Neuronal stem cell (in vitro differentiated cells): Measurements from ENCODE around the gene HNMT.

Source experiments
- DNase-seq: peaks from one replicate; pipeline ENCODE4 v3.0.0-alpha.2; 2013; ENCODE audit warnings: low spot score
- H2AFZ ChIP-seq: one replicate; pipeline ENCODE4 v1.6.1; 2013; ENCODE audit warnings: mild to moderate bottlenecking, low read length, inconsistent platforms
- H2AK5ac ChIP-seq: 2 replicates; pipeline ENCODE4 v1.6.1; 2013; ENCODE audit warnings: low read depth, mild to moderate bottlenecking, inconsistent platforms, low read length, moderate library complexity, mixed read lengths
- H2BK120ac ChIP-seq: 2 replicates; pipeline ENCODE4 v1.6.1; 2013; ENCODE audit warnings: low read depth, mild to moderate bottlenecking, inconsistent platforms, low read length, moderate library complexity, mixed read lengths
- H2BK12ac ChIP-seq: one replicate; pipeline ENCODE4 v1.6.1; 2013; ENCODE audit warnings: low read length, inconsistent platforms
- H2BK15ac ChIP-seq: 2 replicates; pipeline ENCODE4 v1.6.1; 2013; ENCODE audit warnings: mild to moderate bottlenecking, low read length, inconsistent platforms, mixed read lengths
- H2BK5ac ChIP-seq: one replicate; pipeline ENCODE4 v1.6.1; 2013; ENCODE audit warnings: inconsistent platforms, mild to moderate bottlenecking, low read length, moderate library complexity
- H3K14ac ChIP-seq: one replicate; pipeline ENCODE4 v1.6.1; 2013; ENCODE audit warnings: low read length, inconsistent platforms
- H3K18ac ChIP-seq: 2 replicates; pipeline ENCODE4 v1.6.1; 2013; ENCODE audit warnings: low read length, inconsistent platforms
- H3K23ac ChIP-seq: 2 replicates; pipeline ENCODE4 v1.6.1; 2013; ENCODE audit warnings: low read depth, mild to moderate bottlenecking, mixed read lengths, low read length, inconsistent platforms; ENCODE audit not compliant: poor library complexity
- H3K27ac ChIP-seq: replicated peaks from 3 replicates; pipeline ENCODE4 v1.5.1; 2013; ENCODE audit warnings: low read length, inconsistent platforms
- H3K27me3 ChIP-seq, 3 experiments: 2 replicates each; pipeline ENCODE4 v1.6.1; 2013; ENCODE audit warnings: low read length in 3 of 3, mild to moderate bottlenecking in 2 of 3, inconsistent platforms in 1 of 3, low read depth in 1 of 3, mixed read lengths in 1 of 3, moderate library complexity in 1 of 3; ENCODE audit not compliant: control insufficient read depth in 3 of 3, insufficient read depth in 3 of 3
- H3K36me3 ChIP-seq, 2 donors: replicated peaks in 1 of 2; 2 replicates each; pipeline ENCODE4 v1.6.1; 2013; ENCODE audit warnings: low read length in 2 of 2; ENCODE audit not compliant: control insufficient read depth in 2 of 2, insufficient read depth in 2 of 2
- H3K4ac ChIP-seq: 2 replicates; pipeline ENCODE4 v1.6.1; 2013; ENCODE audit warnings: inconsistent platforms, mild to moderate bottlenecking, low read length, moderate library complexity
- H3K4me1 ChIP-seq, 2 donors: 1 replicate in 1 of 2; 2 replicates in 1 of 2; pipeline ENCODE4 v1.6.1; 2013; ENCODE audit warnings: low read length in 2 of 2, low read depth in 1 of 2; ENCODE audit not compliant: control insufficient read depth in 2 of 2, insufficient read depth in 1 of 2
- H3K4me2 ChIP-seq: one replicate; pipeline ENCODE4 v1.6.1; 2013; ENCODE audit warnings: mild to moderate bottlenecking, low read length, inconsistent platforms; ENCODE audit not compliant: insufficient read depth, poor library complexity, severe bottlenecking
- H3K4me3 ChIP-seq, 2 donors: 2 replicates each; pipeline ENCODE4 v1.5.1; 2013; ENCODE audit warnings: low read length in 2 of 2, mild to moderate bottlenecking in 2 of 2, inconsistent platforms in 1 of 2, moderate library complexity in 1 of 2
- H3K79me1 ChIP-seq: one replicate; pipeline ENCODE4 v1.6.1; 2013; ENCODE audit warnings: low read depth, mild to moderate bottlenecking, inconsistent platforms, low read length, moderate library complexity
- H3K9ac ChIP-seq: one replicate; pipeline ENCODE4 v1.6.1; 2013; ENCODE audit warnings: mild to moderate bottlenecking, low read depth, low read length, inconsistent platforms; ENCODE audit not compliant: poor library complexity
- H3K9me3 ChIP-seq, 2 donors: replicated peaks in 1 of 2; 2 replicates each; pipeline versions ENCODE3 to v1.6.1; 2013; ENCODE audit warnings: low read length in 2 of 2, mild to moderate bottlenecking in 2 of 2, inconsistent platforms in 1 of 2, low read depth in 1 of 2, mixed read lengths in 1 of 2, moderate library complexity in 1 of 2; ENCODE audit not compliant: control insufficient read depth in 2 of 2, insufficient read depth in 1 of 2
- H4K8ac ChIP-seq: one replicate; pipeline ENCODE4 v1.6.1; 2013; ENCODE audit warnings: low read depth, mild to moderate bottlenecking, inconsistent platforms, low read length, moderate library complexity
- H4K91ac ChIP-seq: one replicate; pipeline ENCODE4 v1.6.1; 2013; ENCODE audit warnings: low read length, low read depth, mild to moderate bottlenecking, inconsistent platforms; ENCODE audit not compliant: poor library complexity
- whole genome bisulfite sequencing, 2 donors: extraction: QIAGEN DNeasy Blood & Tissue Kit; methylation state at CpG; one replicate each; pipeline ENCODE4 v1.1.7; 2013; ENCODE audit warnings: missing lambda C conversion rate in 2 of 2, mixed read lengths in 1 of 2; ENCODE audit not compliant: insufficient read length in 2 of 2, insufficient replicate concordance in 1 of 2; ENCODE audit errors: extremely low coverage in 2 of 2; 5-methylcytosine and 5-hydroxymethylcytosine counted together

Gene HNMT

DNA sequence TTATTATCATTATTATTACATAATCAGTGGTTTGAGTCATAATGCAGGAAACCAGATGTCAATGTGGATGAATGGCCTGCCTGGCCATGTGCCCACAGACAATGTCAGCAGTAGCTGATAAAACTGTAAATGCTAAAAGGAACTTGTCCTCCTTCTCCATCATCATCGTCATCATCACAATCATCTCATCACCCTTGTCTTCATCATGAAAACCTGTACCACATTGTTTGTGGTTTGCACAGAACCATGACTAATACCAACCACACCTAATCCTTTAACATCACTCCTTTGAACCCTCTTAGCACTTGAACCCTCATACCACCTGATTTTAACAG lies 96.0 kb downstream of the HNMT start:
- no peaks in the 10 kb centered on the region for H3K27me3 ChIP-seq
- H3K14ac ChIP-seq: no peak overlapping the region
- no peak overlapping the region for H3K27ac ChIP-seq
- H3K18ac ChIP-seq: no peak overlapping the region
- H2AFZ ChIP-seq: no peak overlapping the region
- no peak overlapping the region for H2AK5ac ChIP-seq
- H3K4me1 ChIP-seq: no peaks in the 10 kb centered on the region
- H2BK15ac ChIP-seq: no peak overlapping the region
- DNase-seq: no peak
- no CpG with 5 or more reads among the region's 1 CpG for WGBS, 2 donors
- no peak overlapping the region for H2BK5ac ChIP-seq
- no peaks in the 10 kb centered on the region for H3K9me3 ChIP-seq
- no peak overlapping the region for H3K4ac ChIP-seq
- H3K4me3 ChIP-seq: no peak overlapping the region
- no peaks in the 10 kb centered on the region for H3K79me1 ChIP-seq
- no peak overlapping the region for H3K4me2 ChIP-seq
- H2BK120ac ChIP-seq: no peak overlapping the region
- no peak overlapping the region for H2BK12ac ChIP-seq
- no peak overlapping the region for H4K91ac ChIP-seq
- H3K9ac ChIP-seq: no peak overlapping the region
- no peaks in the 10 kb centered on the region for H3K36me3 ChIP-seq
- H4K8ac ChIP-seq: no peak overlapping the region
- no peak overlapping the region for H3K23ac ChIP-seq

DNA sequence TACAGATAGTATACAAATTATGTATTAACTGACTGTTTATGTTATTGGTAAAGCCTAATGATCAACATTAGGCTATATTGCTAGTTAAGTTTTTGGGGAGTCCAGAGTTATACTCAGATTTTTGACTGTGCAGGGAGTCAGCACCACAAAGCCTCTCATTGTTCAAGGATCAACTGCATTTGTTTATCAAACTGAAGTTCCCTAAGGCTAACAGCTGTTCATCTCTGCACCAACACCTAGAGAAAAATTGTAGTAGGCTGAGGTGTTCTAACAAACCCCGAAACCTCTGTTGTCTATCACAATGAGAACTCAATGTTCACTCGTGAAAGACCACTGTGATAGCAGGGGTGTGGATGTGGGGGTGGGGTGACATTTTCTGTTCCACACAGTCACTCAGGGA lies 97.7 kb downstream of the HNMT start:
- no peak for DNase-seq
- Histone ChIP-seq H2AFZ (no peak overlapping the region), H3K36me3 (no peaks in the 10 kb centered on the region), H3K4me2 (no peak overlapping the region), H3K27me3 (no peaks in the 10 kb centered on the region), H3K9ac (no peak overlapping the region), H2BK15ac (no peak overlapping the region), H3K4ac (no peak overlapping the region), H3K27ac (no peak overlapping the region), H2BK5ac (no peak overlapping the region), H3K4me1 (no peaks in the 10 kb centered on the region), H2AK5ac (no peak overlapping the region), H3K18ac (no peak overlapping the region), H3K23ac (no peak overlapping the region), H3K79me1 (no peaks in the 10 kb centered on the region), H4K8ac (no peak overlapping the region), H2BK12ac (no peak overlapping the region), H3K9me3 (no peaks in the 10 kb centered on the region), H3K4me3 (no peak overlapping the region), H2BK120ac (no peak overlapping the region), H4K91ac (no peak overlapping the region), H3K14ac (no peak overlapping the region)
- no CpG with 5 or more reads among the region's 2 CpGs for WGBS, 2 donors

DNA sequence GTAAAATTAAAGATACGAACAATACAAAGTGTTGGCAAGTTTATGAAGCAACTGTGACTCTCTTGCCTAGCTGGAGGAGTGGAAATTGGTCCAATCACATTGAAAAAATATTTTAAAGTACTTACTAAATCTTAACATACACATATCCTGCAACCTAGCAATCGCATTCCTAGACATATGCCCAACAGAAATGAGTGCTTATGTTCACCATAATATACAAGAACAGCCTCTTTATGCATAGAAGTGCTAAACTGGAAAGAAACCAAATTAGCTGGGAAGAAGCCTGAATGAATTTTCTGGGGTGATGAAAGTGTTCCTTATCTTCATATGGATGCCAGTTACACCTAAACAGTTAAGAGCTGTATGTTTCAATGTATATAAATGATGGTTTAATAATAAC lies 98.9 kb downstream of the HNMT start:
- no peak overlapping the region for H3K14ac ChIP-seq
- no peak overlapping the region for H2BK12ac ChIP-seq
- no peak overlapping the region for H3K23ac ChIP-seq
- no CpG with 5 or more reads among the region's 2 CpGs for WGBS, 2 donors
- H3K36me3 ChIP-seq: no peaks in the 10 kb centered on the region
- no peak overlapping the region for H3K4ac ChIP-seq
- DNase-seq: no peak
- no peaks in the 10 kb centered on the region for H3K4me1 ChIP-seq
- H2BK5ac ChIP-seq: no peak overlapping the region
- H2AFZ ChIP-seq: no peak overlapping the region
- H4K91ac ChIP-seq: no peak overlapping the region
- no peak overlapping the region for H3K18ac ChIP-seq
- no peak overlapping the region for H3K9ac ChIP-seq
- no peak overlapping the region for H4K8ac ChIP-seq
- H3K27me3 ChIP-seq: no peaks in the 10 kb centered on the region
- H3K4me2 ChIP-seq: no peak overlapping the region
- no peak overlapping the region for H2BK120ac ChIP-seq
- H2AK5ac ChIP-seq: no peak overlapping the region
- H3K27ac ChIP-seq: no peak overlapping the region
- no peak overlapping the region for H3K4me3 ChIP-seq
- no peaks in the 10 kb centered on the region for H3K79me1 ChIP-seq
- H3K9me3 ChIP-seq: no peaks in the 10 kb centered on the region
- no peak overlapping the region for H2BK15ac ChIP-seq
